GM19324 (cell line): ENCODE data around the gene TRPC4AP.
"Not testable (repeated sequence)": the region's sequence is repeated elsewhere in the genome, so short reads cannot be mapped to it uniquely, and the experiment has no call there.

Experiments used
- ATAC-seq: cut with Tn5 transposase; IDR thresholded peaks from one replicate; pipeline ENCODE4 v1.9.1; 2021; ENCODE audit warnings: mild to moderate bottlenecking, moderate library complexity; ENCODE audit not compliant: unreplicated experiment, low FRiP score

Gene TRPC4AP

DNA sequence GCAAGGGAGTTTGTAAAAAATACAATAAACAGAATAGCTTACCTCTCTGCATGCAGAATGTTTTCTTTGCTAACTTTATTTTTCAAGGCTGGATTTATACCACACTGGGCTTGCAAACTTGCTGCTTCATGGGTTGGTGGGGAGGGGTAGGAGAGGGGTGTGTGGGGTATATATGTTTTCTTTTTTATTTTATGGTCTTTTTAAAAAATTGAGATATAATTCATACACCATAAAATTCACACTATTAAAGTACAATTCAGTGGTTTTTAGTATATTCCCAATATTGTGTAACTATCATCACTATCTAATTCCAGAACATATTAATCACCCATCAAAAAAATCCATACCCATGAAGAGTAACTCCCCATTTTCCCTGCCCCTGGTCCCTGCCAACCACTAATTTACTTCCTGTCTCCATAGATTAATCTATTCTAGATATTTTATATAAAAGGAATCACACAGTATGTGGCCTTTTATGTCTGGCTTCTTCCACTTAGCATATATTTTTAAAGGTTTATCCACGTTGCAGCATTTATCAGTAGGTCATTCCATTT, 14.3 kb upstream of the TRPC4AP start:
- no peak for ATAC-seq

DNA sequence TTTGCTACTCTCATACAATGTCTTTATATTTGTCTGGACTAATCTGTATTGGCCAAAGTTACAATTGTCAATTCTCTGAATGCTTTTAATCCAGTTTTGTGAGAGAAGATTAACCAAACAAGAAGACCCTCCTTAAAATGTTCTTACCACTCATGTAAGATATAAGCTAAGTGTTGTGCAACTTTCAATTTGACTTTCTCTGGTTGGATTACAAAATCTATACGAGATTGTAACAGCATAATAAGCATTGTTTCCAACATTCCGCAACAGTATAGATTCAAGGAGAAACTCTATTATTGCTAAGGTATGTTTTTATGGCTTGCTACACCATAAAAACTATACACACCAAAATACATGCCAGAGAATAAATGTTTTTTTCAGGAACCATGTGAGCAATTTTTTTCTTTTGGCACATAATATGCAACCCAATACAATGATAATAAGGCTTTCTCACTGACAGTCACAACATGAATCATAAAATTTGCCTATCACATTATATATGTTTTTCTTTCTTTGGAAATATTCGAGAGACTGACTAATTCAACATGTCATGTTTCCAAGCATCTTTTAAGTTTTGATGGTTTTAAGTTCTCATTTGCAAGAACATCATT, 12.2 kb upstream of the TRPC4AP start:
- no peak for ATAC-seq

DNA sequence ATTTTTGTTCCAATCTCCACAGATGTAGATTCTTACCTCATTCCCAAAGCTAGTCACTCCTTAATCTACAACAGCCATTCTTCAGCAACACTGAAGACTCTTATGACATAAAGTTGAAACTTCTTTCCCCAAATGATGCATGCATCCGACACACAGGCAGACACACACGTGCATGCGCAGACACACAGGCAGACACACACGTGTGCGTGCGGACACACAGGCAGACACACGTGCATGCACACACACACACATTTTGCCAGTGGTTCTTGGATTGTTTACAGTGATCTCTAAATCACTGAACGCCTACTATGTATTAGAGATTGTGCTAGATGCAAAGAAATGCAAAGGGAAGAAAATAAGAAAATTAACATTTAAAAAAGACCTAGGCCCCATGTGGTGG, 9.0 kb upstream of the TRPC4AP start:
- ATAC-seq, result no peak

DNA sequence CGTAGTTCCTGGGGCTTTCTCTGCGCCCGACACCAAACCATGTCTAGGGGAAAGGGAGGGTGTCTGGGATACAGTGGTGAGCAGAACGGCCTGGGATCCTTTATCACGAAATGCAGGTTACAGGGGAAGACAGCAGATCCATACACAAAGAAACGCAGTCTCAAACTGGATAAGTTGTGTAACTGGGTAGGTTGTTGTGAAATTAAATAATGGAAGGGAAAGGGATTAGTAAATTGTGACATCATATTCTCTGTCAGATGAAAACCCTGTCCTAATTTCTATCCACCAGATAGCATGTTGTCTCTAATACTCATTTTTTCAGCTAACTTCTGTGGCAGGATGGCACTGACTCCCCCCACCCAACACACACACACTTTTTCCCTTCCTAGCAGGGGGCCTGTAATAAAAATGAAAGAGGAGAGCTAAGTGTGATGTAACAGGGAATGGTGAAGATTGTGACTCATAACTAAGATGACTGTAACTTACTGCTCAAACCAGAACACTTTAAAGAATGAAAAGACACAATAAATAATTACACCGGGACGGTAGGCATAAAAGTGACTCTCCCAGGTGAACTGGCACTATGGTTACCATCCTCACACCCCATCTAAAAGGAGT, 769 bp upstream of the TRPC4AP start:
- no peak for ATAC-seq

DNA sequence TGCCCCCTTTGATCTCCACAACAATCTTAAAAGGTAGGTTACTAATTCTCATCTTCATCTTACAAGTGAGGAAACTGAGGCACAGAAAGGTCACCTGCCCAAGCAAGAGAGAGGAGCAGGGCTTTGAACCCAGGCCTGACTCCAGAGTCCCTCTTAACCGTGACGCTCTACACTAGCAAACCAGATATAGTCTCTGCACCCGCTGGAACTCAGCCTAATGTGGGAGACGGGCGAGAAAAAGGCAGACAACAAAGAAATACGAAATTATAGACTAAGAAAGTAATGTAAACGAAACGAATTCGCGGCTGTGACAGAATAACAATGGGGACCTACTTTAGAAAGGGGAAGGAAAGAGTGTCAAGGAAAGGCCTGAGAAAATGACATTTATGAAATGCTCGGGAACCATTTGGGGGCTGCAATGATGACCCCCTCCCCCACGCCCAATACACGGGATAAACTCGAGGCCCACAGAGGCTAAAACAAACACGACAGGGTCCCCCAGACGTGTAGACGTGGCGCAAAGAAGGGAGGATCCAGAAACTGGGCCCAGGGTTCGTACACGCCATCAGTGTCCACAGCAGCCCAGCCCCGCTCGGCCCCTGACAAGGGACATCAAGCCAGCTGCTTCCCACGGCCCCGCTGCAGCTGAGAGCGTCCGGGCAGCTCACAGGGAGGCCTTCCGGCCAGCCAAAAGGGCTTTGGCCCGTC, 637 bp downstream of the TRPC4AP start:
- ATAC-seq, result peak; percentile 31

DNA sequence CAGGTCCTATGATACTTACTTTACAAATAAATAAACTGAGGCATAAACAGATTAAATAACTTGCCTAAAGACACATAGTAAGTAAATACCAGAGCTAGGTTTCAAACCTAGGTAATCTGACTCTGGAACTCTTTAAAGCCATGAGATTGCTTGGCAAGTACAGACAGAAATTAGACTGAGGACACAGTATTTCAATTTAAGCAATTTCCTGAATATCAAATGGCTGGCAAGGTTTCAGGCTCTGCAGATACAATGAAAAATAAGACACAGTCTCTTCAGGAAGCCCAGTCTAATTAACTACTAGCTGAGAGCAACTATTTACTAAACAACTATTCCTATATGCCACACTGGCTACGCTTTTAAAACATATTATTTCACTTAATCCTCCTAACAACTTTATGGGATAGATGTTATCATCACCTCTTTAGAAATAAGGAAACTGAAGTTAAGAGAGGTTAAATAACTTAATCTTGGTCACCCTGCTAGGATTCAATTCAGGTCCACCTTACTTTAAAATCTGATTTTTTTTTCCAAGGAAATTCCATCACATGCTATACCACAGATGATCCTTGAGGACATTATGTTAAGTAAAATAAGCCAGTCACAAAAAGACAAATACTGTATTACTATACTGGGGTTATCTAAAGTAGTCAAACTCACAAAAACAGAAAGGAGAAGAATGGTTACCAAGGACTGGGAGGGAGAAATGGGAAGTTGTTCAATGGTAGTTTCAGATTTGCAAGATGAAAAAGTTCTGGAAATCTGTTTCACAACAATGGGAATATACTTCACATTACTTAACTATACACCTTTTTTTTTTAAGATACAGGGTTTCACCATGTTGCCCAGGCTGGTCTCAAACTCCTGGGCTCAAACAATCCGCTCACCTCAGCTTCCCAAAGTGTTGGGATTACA, 4.1 kb downstream of the TRPC4AP start:
- no peak for ATAC-seq

DNA sequence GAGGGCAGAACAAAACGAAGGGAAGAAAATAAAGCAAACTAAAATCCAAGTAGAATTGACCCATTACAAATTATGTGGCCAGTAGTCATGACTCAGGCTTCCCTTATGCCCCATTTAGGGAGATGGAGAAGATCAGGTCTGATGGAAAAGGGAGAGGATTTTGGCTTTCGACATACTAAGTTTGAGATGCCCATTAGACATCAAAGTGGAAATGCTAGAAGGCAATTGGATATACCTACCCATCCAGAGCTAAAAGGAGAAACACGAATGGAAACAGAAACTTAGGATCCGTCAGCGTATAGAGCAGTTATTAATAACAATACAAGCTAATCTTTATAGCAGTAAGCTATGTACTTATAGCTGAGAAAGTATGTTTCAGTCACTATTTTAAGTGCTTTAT, 4.8 kb downstream of the TRPC4AP start:
- no peak for ATAC-seq

DNA sequence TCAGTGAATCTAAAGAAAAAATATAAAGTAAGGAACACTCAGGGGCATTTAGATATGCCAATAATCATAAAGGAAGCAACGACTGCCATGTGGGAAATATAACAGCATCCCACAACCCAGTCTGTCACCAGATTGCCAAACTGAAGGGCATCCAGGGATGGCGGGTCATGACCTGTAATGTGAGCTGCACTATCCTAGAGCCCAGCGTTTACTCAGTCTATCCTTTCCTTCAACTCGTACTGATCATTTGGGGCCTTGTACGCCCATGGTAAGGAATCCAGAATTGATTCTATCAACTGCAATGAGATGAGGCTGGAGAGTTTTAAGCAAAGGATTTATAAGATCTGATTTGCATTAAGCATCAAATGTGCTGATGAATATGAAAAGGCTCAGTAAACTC, 5.3 kb downstream of the TRPC4AP start:
- no peak for ATAC-seq

DNA sequence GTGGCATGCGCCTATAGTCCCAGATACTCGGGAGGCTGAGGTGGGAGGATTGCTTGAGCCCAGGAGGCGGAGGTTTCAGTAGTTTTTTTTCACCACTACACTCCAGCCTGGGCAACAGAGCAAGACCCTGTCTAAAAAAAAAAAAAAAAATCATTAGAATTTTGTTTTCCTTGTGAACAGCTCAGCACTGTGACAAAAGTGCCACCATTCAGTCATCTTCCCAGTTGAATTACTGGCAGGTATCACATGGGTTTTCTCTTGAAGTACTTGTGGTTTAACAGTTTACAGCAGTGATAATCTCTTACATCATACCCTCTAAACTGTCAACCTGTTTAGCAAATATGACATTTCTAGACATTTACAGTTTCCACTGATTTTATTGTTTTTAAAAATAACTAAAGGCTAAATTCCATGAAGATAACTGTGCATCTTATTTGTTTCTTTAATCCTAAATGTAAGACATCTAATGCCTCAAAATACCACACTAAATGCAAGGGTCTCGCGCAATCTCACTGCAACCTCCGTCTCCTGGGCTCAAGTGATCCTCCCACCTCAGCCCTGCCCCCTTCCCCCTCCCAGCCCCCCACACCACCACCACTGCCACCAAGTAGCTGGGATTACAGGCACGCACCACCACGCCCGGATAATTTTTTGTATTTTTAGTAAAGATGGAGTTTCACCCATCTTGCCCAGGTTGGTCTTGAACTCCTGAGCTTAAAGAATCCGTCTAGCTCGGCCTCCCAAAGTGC, 7.0 kb downstream of the TRPC4AP start:
- ATAC-seq, result no peak

DNA sequence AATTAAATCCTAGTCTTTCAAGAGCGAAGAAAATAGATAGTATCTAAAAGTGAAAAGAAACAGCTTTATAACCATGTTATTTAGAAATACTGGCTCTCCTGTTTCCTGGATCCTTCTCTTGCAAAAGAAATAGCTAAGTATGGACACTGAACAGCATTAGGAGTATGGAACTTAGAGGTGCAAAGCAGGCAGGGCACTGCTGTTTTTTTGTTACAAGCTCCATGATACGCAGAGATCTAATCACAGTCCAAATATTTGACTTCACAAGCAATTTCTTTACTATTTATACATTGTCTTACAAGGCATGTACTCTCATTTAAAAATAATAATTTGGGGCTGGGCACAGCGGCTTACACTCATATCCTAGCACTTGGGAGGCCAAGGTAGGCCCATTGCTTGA, 7.6 kb downstream of the TRPC4AP start:
- no peak for ATAC-seq

DNA sequence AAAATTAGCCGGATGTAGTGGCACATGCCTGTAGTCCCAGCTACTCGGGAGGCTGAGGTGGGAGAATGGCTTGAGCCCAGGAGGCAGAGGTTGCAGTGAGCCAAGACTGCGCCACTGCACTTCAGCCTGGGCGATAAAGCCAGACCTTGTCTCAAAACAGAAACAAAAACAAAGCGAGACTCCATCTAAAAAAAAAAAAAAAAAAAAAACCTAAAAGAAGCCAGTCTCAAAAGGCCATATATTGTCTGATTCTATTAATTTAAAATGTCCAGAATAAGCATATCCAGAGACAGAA, 12.3 kb downstream of the TRPC4AP start:
- ATAC-seq, result not testable (repeated sequence)

DNA sequence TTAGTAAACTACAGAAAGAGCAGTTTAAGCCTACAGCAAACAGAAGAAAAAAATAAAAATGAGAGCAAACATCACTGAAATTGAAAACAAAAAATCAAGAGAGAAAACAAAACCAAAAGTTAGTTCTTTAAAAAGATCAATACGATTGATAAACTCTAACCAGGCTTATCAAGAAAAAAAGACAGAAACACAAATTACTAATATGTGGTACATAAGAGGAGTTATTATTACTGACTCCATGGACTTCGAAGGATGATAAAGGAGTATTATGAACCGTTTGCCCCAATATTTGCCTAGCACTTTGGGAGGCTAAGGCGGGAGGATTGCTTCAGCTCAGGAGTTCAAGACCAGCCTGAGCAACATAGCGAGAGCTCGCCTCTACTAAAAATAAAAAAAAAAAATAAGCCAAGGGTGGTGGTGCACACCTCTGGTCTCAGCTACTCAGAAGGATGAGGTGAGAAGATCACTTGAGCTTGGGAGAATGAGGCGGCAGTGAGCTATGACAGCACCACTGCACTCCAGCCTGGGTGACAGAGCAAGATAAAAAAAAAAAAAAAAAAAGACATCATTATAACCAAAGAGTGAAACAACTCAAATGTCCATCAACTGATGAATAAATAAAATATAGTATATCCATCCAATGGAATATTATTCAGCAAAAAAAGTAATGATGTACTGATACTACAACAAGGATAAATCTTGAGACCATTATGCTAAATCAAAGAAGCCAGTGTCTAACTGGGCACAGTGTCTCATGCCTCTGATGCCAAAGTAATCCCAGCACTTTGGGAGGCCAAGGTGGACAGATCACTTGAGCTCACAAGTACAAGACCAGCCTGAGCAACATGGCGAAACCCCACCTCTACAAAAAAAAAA, 12.9 kb downstream of the TRPC4AP start:
- no peak for ATAC-seq

DNA sequence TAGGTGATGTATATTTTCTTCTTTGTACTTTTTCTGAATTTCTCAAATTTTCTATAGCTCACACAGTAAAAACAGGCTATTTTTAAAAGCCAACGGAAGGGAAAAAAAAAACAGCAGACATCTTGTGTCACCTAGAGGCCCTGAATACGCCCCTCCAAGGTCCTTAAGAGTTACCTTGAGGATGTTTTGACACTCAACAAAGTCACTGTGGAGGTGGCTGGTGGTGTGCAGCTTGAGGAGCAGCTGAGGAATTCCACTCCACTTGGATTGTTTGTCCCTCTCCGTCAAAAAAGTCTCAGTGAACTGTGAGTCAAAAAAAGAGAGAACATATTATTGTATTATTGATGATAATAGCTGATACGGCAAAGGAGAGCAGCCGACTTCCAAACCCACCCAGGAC, 14.7 kb downstream of the TRPC4AP start:
- no peak for ATAC-seq

DNA sequence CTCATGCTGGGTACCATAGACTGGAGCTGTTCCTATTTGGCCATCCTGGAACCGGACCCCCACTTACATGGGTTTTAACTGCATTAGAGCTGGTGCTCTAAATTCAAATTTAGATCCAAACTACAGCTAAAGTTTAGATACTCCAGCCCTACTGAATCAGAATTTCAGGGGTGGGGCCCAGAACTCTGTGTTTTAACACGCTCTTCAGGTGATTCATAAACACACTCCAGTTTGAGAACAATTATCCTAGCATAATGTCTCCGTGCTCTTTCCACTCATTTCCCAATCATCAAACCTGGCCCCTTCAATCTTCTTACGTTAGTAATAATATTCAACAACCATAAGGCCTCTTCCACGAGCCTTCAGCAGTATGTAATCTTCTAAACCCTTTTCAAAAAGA, 15.3 kb downstream of the TRPC4AP start:
- no peak for ATAC-seq

DNA sequence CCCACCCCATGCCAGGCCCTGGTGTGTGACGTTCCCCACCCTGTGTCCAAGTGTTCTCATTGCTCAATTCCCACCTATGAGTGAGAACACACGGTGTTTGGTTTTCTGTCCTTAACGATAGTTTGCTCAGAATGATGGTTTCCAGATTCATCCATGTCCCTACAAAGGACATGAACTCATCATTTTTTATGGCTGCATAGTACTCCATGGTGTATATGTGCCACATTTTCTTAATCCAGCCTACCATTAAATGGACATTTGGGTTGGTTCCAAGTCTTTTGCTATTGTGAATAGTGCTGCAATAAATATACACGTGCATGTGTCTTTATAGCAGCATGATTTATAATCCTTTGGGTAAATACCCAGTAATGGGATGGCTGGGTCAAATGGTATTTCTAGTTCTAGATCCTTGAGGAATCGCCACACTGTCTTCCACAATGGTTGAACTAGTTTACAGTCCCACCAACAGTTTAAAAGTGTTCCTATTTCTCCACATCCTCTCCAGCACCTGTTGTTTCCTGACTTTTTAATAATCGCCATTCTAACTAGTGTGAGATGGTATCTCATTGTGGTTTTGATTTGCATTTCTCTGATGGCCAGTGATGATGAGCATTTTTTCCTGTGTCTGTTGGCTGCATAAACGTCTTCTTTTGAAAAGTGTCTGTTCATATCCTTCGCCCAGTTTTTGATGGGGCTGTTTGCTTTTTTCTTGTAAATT, 21.0 kb downstream of the TRPC4AP start:
- not testable (repeated sequence) for ATAC-seq

DNA sequence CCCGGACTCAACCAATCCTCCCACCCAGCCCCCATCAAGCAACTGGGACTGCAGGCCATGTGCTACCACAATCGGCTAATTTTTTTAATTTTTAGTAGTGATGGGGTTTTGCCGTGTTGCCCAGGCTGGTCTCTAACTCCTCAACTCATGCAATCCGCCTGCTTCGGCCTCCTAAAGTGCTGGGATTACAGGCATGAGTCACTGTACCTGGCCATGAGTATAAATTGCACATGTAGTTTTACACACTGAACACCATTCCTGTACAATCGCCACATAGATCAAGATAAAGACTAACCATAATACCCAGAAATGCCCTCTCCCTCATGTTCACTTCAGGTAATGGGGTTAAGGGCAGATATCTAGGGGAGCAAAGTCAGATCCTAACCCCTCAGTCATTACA, 26.4 kb downstream of the TRPC4AP start:
- ATAC-seq, result no peak

DNA sequence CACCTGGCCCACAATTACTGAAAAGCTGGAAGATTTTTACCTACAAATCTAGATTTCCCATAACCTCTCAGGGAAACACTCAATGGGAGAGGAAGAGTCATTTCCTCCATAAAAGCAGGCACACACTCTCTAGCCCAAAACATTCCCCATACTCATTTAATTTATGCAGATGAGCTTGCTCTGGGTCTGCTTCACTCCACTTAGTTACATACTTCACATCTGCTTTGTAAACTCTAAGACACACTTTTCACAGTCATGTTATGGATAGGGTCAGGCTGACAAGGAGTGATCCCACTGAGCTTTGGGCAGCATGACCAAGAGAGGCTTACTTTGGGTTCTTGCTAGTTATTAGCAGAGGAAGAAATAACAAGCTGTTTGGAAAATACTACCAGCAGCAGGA, 27.4 kb downstream of the TRPC4AP start:
- ATAC-seq, result no peak

DNA sequence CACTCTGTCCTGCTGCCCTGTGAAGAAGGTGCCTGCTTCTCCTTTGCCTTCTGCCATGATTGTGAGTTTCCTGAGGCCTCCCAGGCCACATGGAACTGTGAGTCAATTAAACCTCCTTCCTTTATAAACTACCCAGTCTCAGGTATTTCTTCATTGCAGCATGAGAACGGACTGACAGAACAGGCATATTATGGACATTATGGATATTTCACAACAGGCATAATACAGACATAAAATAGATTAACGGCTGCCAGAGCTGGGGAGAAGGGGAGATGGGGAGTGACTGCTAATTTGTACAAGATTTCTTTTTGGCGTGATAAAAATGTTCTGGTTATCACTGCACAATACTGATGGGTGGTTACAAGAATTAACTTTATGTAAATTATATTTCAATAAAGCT, 29.4 kb downstream of the TRPC4AP start:
- ATAC-seq, result no peak

DNA sequence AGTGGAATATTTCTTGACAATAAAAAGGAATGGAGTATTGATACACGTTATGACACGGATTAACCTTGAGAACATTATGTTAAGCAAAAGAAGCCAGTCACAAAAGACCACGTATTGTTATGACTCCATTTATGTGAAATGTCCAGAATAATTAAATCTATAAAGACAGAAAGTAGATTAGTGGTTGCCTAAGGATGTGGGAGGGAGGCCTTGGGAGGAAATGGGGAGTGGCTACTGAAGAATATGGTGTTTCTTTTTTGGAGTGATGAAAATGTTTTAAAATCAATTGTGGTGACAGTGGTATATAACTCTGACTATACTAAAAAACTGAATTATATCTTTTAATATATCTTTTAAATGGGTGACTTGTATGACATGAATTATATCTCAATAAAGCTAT, 30.1 kb downstream of the TRPC4AP start:
- ATAC-seq, result no peak
